OCI-LY3 (cell line): ENCODE results near the gene CREBBP.

Experiments
- EZH2phosphoT487 ChIP-seq: fragments of 200-600 bp; shearing (Covaris generic); IDR thresholded peaks from 2 replicates; pipeline ENCODE4 v1.6.1; 2018; ENCODE audit warnings: antibody characterized with exemption, mixed run types, low read depth
- TF ChIP-seq, protein P1 (sequence below): fragments of 200-600, 300-600 bp; sonication (generic); IDR thresholded peaks from 2 replicates; pipeline ENCODE4 v1.5.1; 2014; ENCODE audit warnings: antibody characterized with exemption, low read length, low read depth

DNA sequence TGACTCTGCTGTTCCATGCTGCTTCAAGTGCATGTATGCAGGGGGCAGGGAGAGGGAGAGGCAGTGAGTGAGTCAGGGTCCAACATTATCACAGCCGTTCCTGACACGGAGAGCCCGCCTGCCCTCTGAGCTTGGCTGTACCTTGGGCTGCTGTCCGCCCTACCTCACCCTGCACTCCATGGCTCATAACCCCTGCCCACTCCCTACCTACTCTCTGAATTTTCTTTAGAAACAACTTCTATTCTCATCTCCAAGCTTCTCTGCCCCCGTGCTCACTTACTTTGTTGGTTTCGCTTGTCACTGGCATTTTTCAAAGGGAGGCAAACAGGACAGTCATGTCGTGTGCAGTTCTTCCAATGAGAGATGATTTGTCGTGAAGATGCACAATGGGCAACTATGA lies 88.8 kb downstream of the CREBBP start:
- TF ChIP-seq, protein P1, sequence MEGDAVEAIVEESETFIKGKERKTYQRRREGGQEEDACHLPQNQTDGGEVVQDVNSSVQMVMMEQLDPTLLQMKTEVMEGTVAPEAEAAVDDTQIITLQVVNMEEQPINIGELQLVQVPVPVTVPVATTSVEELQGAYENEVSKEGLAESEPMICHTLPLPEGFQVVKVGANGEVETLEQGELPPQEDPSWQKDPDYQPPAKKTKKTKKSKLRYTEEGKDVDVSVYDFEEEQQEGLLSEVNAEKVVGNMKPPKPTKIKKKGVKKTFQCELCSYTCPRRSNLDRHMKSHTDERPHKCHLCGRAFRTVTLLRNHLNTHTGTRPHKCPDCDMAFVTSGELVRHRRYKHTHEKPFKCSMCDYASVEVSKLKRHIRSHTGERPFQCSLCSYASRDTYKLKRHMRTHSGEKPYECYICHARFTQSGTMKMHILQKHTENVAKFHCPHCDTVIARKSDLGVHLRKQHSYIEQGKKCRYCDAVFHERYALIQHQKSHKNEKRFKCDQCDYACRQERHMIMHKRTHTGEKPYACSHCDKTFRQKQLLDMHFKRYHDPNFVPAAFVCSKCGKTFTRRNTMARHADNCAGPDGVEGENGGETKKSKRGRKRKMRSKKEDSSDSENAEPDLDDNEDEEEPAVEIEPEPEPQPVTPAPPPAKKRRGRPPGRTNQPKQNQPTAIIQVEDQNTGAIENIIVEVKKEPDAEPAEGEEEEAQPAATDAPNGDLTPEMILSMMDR, result no peak
- no peak for TF ChIP-seq EZH2phosphoT487
